Stimulated activated naive CD8-positive, alpha-beta T cell treated with anti-CD3 and anti-CD28 coated beads, Interleukin-15, Interleukin-2, amounts not matched to agents 100 ng/mL and 50 ng/mL, for 24 hours (primary cell): ENCODE data around the gene RRP9.
"Not testable (repeated sequence)": the region's sequence is repeated elsewhere in the genome, so short reads cannot be mapped to it uniquely, and the experiment has no call there.

Experiments used
- H3K27ac Mint-ChIP-seq: one replicate; pipeline ENCODE4 v1.8.0; 2021; ENCODE audit warnings: mild to moderate bottlenecking, mixed read lengths
- H3K27me3 Mint-ChIP-seq: one replicate; pipeline ENCODE4 v1.8.0; 2021; ENCODE audit warnings: mixed read lengths
- H3K36me3 Mint-ChIP-seq: one replicate; pipeline ENCODE4 v1.8.0; 2021; ENCODE audit warnings: low read depth, mixed read lengths
- H3K4me1 Mint-ChIP-seq: one replicate; pipeline ENCODE4 v1.8.0; 2021; ENCODE audit warnings: low read depth, mixed read lengths
- H3K4me3 Mint-ChIP-seq: one replicate; pipeline ENCODE4 v1.8.0; 2021; ENCODE audit warnings: mild to moderate bottlenecking, mixed read lengths
- H3K9me3 Mint-ChIP-seq: one replicate; pipeline ENCODE4 v1.8.0; 2021; ENCODE audit warnings: mixed read lengths

The RRP9 gene

GRCh38 chr3:51928981-51929380 is 12.7 kb downstream of the RRP9 start:
- H3K9me3 Mint-ChIP-seq, H3K27me3 Mint-ChIP-seq, H3K4me1 Mint-ChIP-seq, H3K4me3 Mint-ChIP-seq, H3K27ac Mint-ChIP-seq: not testable (repeated sequence)
- peaks cover 16% of the 10 kb centered on the region for H3K36me3 Mint-ChIP-seq

GRCh38 chr3:51928438-51928837 is 13.3 kb downstream of the RRP9 start:
- H3K9me3 Mint-ChIP-seq: no peaks in the 10 kb centered on the region
- no peaks in the 10 kb centered on the region for H3K4me1 Mint-ChIP-seq
- H3K27me3 Mint-ChIP-seq: no peaks in the 10 kb centered on the region
- peaks cover 10% of the 10 kb centered on the region for H3K36me3 Mint-ChIP-seq
- H3K27ac Mint-ChIP-seq: no peak overlapping the region
- no peak overlapping the region for H3K4me3 Mint-ChIP-seq

- H3K27me3 Mint-ChIP-seq: no peaks in the 10 kb centered on the region
- H3K36me3 Mint-ChIP-seq: peaks cover 9% of the 10 kb centered on the region
Measured at GRCh38 chr3:51927061-51927977, 14.4 kb downstream of the RRP9 start.

GRCh38 chr3:51921081-51921578 is 20.6 kb downstream of the RRP9 start:
- Mint-ChIP-seq H3K4me1 (no peaks in the 10 kb centered on the region), H3K9me3 (no peaks in the 10 kb centered on the region), H3K4me3 (no peak overlapping the region), H3K27me3 (peaks cover 24% of the 10 kb centered on the region), H3K36me3 (no peaks in the 10 kb centered on the region), H3K27ac (no peak overlapping the region)

More at GRCh38 chr3:51927061-51927977, 14.4 kb downstream of the RRP9 start:
- H3K4me3 Mint-ChIP-seq: no peak overlapping the region
- no peaks in the 10 kb centered on the region for H3K4me1 Mint-ChIP-seq
- H3K27ac Mint-ChIP-seq: no peak overlapping the region
- H3K9me3 Mint-ChIP-seq: no peaks in the 10 kb centered on the region

GRCh38 chr3:51916418-51916817 is 25.3 kb downstream of the RRP9 start:
- no peaks in the 10 kb centered on the region for H3K9me3 Mint-ChIP-seq
- H3K4me1 Mint-ChIP-seq: no peaks in the 10 kb centered on the region
- H3K27me3 Mint-ChIP-seq: peaks cover 28% of the 10 kb centered on the region
- no peaks in the 10 kb centered on the region for H3K36me3 Mint-ChIP-seq
- H3K4me3 Mint-ChIP-seq: no peak overlapping the region
- H3K27ac Mint-ChIP-seq: no peak overlapping the region

GRCh38 chr3:51908026-51908425 is 33.7 kb downstream of the RRP9 start:
- Mint-ChIP-seq H3K27me3 (peaks cover 33% of the 10 kb centered on the region), H3K4me1 (no peaks in the 10 kb centered on the region), H3K9me3 (peaks cover 12% of the 10 kb centered on the region), H3K27ac (no peak overlapping the region), H3K36me3 (no peaks in the 10 kb centered on the region), H3K4me3 (no peak overlapping the region)

- H3K27me3 Mint-ChIP-seq: peaks cover 38% of the 10 kb centered on the region
- no peak overlapping the region for H3K4me3 Mint-ChIP-seq
- peaks cover 12% of the 10 kb centered on the region for H3K4me1 Mint-ChIP-seq
- peaks cover 12% of the 10 kb centered on the region for H3K9me3 Mint-ChIP-seq
- H3K27ac Mint-ChIP-seq: no peak overlapping the region
- no peaks in the 10 kb centered on the region for H3K36me3 Mint-ChIP-seq
Measured at GRCh38 chr3:51904034-51904823, 37.5 kb downstream of the RRP9 start.

GRCh38 chr3:51902361-51902760 is 39.3 kb downstream of the RRP9 start:
- H3K36me3 Mint-ChIP-seq, H3K4me3 Mint-ChIP-seq, H3K9me3 Mint-ChIP-seq: not testable (repeated sequence)
- peaks cover 12% of the 10 kb centered on the region for H3K4me1 Mint-ChIP-seq
- peaks cover 41% of the 10 kb centered on the region for H3K27me3 Mint-ChIP-seq
- peak overlapping the region; percentile 63 for H3K27ac Mint-ChIP-seq

- not testable (repeated sequence) for H3K27ac Mint-ChIP-seq, H3K4me3 Mint-ChIP-seq, H3K9me3 Mint-ChIP-seq, H3K36me3 Mint-ChIP-seq
- Mint-ChIP-seq H3K27me3 (peaks cover 40% of the 10 kb centered on the region), H3K4me1 (peaks cover 12% of the 10 kb centered on the region)
Measured at GRCh38 chr3:51900043-51900442, 41.7 kb downstream of the RRP9 start.

- H3K4me3 Mint-ChIP-seq: no peak overlapping the region
- H3K27ac Mint-ChIP-seq: no peak overlapping the region
- peaks cover 9% of the 10 kb centered on the region for H3K4me1 Mint-ChIP-seq
- H3K9me3 Mint-ChIP-seq: no peaks in the 10 kb centered on the region
- peaks cover 38% of the 10 kb centered on the region for H3K27me3 Mint-ChIP-seq
- H3K36me3 Mint-ChIP-seq: no peaks in the 10 kb centered on the region
Measured at GRCh38 chr3:51897391-51897790, 44.3 kb downstream of the RRP9 start.

- Mint-ChIP-seq H3K4me3 (no peak overlapping the region), H3K36me3 (no peaks in the 10 kb centered on the region), H3K4me1 (peaks cover 6% of the 10 kb centered on the region), H3K27ac (no peak overlapping the region), H3K27me3 (peaks cover 38% of the 10 kb centered on the region), H3K9me3 (no peaks in the 10 kb centered on the region)
Measured at GRCh38 chr3:51896607-51897305, 44.9 kb downstream of the RRP9 start.

- Mint-ChIP-seq H3K36me3 (no peaks in the 10 kb centered on the region), H3K4me1 (peaks cover 5% of the 10 kb centered on the region), H3K9me3 (no peaks in the 10 kb centered on the region), H3K4me3 (no peak overlapping the region), H3K27me3 (peaks cover 28% of the 10 kb centered on the region), H3K27ac (no peak overlapping the region)
Measured at GRCh38 chr3:51894939-51895338, 46.8 kb downstream of the RRP9 start.

GRCh38 chr3:51894391-51894790 is 47.3 kb downstream of the RRP9 start:
- H3K27me3 Mint-ChIP-seq: peaks cover 28% of the 10 kb centered on the region
- H3K27ac Mint-ChIP-seq: no peak overlapping the region

GRCh38 chr3:51891242-51892039 is 50.3 kb downstream of the RRP9 start:
- Mint-ChIP-seq H3K4me3 (no peak overlapping the region), H3K36me3 (no peaks in the 10 kb centered on the region), H3K4me1 (peaks cover 5% of the 10 kb centered on the region)

More at GRCh38 chr3:51894391-51894790, 47.3 kb downstream of the RRP9 start:
- H3K4me1 Mint-ChIP-seq: peaks cover 5% of the 10 kb centered on the region
- H3K9me3 Mint-ChIP-seq: no peaks in the 10 kb centered on the region
- no peaks in the 10 kb centered on the region for H3K36me3 Mint-ChIP-seq
- no peak overlapping the region for H3K4me3 Mint-ChIP-seq

More at GRCh38 chr3:51891242-51892039, 50.3 kb downstream of the RRP9 start:
- no peak overlapping the region for H3K27ac Mint-ChIP-seq
- H3K27me3 Mint-ChIP-seq: peaks cover 10% of the 10 kb centered on the region
- no peaks in the 10 kb centered on the region for H3K9me3 Mint-ChIP-seq
